Left cardiac atrium (tissue), 4 donors: ENCODE results near the gene OSBP2. TPM values are rescaled to one million over a fixed set of nuclear protein-coding genes. Genes with fewer than 3 reads are reported as not detected.

Source experiments
- ATAC-seq, 2 donors: fragments of 200-7000 bp; cut with Tn5 transposase; one replicate each; pipeline ENCODE4 v1.9.1; 2020; ENCODE audit warnings: mild to moderate bottlenecking in 2 of 2, moderate library complexity in 2 of 2
- DNase-seq: peaks from one replicate; pipeline ENCODE4 v3.0.0-alpha.2; 2020
- intact Hi-C, 2 donors: fragments of 100-400 bp; cut with DNase I; formaldehyde crosslinking; loops; one replicate each; pipeline versions ENCODE4 v1.14.1 to v1.15.1; 2022 to 2023
- total RNA-seq, 2 donors: library from RNA; stranded (reverse); fragmentation: NEBNext Ultra II Directional; extraction: Animal tissue kit (Norgen Biotek cat#: 25700); gene quantifications; one replicate each; pipeline ENCODE4 v1.2.1, GENCODE V29; 2021
- donor health status: DM: no; HTN: yes; CAD: no.
- donor health status: DM: no; HTN: yes; CAD: no; lungs with severe emphysema.
- donor health status: DM: yes; HTN: yes; CAD: no.
- donor health status: Dilated cardiomyopathy.

Gene OSBP2
- total RNA-seq, 2 donors from 2014 or later: 4.9 to 11.6 TPM

DNA sequence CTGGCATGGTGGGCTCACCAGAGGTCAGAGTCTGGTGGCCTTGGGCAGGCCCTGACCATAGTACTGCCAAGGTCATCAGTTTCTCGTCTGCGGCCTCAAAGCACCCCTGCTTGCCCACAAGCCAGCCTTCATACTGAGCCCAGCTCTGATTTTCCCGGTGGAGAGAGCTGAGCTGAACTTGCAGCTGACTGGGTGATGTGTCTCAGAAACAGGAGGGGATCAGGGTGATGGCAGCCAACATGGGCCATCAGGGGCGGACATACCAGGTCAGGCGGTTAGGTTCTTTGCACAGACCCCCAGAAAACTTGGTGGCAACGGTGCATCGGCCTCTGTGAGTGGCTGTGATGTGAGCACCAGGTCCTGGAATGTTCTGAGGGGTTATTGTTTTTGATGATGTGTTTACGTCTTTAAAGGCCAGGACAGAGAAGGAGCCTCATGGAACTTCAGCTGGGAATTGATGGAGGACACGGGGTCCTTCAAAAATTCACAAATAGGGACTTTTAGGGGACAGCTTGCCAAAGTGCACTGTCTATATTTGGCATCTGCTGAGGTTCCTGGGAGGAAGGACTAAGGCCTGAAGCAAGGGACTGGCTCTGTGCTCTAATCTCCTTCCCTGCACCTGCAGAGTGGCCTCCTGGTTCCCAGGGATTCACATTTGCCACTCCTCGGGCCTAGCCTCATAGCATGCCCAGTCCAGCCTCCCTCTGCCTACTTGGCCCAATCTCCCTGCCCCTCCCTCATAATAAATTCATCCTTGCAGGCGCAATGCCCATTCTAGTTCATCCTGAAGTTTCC lies 131.2 kb downstream of the OSBP2 start:
- DNase-seq: no peak

DNA sequence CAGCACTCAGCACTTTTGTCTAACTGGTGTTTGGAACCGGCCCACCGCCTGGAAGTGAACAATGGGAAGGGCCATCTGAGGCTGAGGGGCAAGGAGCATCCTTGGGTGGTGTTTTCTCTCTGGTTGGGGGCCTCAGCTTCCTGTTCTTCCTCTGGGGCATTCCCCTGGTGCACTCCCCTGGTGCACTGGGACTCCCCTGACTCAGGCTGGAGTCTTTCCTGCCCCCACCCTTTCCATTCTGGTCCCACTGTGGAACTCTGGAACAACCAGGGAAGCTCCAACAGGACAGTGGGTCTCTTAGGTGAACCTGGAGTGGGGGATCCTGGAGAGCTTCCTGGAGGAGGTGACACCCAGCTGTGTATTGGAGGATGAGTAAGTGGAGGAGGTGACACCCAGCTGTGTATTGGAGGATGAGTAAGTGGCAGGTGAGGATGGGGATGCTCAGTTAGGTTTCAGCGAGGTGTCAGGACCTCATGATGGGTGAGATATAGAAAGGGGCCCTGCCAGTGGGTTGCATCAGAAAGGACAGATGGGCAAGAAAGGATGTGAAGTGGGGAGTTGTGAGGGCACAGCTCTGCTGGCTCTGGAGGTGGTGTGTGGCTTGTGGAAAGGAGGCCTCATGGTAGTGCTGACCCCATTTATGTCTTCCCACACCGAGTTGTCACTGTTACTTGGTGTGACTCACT lies 132.1 kb downstream of the OSBP2 start:
- ATAC-seq (no peak), DNase-seq (no peak)
- intact Hi-C loops: no loop called here

More for the DNA sequence above, 131.2 kb downstream of the OSBP2 start:
- no peak for ATAC-seq
- intact Hi-C loops: no loop called here

DNA sequence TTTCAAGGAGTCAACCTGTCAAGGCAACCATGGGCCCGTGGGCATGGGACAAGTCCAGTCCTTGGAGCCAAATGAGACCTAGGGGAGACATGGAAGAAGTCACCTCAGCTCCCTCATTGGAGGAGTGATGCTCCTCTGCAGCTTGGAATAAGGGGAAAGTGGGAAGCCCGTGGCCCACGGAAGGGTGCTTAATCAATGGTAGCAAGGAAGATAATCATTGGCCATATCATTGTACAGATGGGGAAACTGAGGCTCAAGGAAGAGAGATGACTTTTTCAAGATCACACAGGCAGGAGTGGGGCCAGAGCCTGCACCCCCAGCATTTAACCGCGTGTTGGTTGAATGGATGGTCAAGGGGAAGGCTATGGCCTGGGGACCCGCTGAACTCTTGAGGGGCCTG lies 133.0 kb downstream of the OSBP2 start:
- DNase-seq (no peak), ATAC-seq (no peak)
- intact Hi-C loops: no loop called here

DNA sequence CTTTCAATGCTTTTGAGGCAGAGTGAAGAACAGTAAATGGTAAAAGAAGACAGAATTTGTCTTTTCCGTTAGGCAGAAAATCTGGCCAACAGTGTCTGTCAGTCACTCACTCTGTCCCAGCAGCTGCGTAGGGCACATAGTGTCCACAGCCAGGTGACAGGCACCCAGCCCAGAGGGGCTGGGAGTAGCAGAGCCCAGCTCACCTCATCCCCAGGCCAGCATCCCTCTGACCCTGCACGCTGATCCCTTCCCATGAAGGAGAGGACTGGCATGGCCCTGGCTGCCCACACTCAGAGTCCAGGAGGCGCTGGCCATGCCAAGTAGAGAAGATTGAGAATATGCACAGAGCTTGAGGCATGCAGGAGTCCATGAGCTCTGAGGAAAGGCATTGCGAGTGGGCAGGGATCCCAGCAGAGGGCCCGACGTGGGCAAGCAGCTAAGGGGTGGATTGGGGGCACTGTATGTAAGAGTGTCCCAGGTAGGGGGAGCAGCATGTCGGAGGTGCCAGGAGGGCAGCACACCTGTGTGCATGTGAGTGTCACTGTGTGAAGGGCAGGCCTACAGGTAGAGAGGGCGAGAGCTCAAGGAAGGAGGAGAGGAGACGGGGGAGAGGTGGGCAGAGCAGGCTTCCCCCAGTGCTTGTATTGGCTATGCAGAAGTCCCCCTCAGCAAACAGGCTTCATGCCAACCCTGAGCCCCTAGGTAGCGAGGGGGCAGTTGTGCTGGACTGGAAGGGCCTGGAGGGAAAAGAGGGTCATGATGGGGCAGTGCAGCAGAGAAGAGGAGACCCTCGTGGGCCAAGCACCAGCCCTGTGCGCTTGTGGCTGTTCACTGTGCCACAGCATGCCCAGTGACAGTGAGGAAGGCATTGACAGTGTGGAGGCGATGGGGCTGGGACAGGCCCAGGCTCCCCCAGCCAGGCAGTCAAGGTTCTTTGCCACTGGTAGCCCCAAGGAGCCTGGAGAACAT lies 133.8 kb downstream of the OSBP2 start:
- DNase-seq (no peak), ATAC-seq (no peak)
- intact Hi-C loops: no loop called here

DNA sequence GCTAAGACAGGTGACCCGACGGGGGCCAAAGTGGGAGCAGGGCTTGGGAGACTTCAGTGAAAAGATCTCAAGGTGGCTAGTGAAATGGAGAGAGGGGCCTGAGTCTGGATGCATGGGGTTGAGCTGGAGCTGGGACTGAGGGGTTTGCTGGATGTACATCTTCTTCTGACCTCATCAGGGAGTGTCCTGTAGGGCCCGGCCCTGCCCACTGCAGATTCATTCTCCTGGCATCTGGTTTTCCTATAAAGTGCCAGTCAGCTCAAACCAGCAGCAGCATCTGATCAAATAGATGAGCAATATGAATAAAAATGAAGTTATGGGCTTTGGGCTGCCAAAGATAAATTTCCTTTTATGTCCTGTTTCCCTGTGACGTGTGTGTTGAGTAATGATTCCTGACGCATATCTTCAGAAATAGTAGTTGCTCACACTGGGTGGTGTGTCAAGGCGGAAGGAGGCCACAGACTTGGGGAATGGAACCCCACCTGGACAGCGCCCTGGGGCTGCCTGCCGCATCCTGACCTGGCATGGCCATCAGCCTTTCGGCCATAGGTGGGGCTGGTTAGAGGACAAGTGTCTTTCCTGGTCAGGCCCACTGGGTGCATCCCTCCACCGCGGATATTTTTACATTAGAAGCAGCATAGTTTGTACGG lies 135.4 kb downstream of the OSBP2 start:
- intact Hi-C loops: no loop called here
- DNase-seq: no peak
- peak; percentile 12 to 78 for ATAC-seq

DNA sequence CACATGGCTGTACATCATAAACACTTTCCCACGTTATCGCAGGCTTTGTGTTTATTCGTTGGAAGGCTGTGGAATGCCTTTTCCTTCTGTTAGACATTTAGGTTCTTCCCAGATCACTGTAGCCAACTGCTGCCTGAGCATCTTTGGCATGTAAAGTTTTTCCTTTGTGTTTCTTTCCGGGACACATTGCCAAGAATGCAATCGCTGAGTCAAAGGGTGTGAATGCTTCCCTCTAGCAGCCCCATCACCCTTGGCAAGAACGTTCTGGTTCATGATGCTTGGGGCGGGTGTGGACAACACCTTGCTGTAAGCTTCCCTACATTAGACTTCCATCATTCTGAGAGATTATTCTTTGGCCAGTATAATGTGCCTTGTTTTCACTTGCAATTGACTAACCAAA lies 136.2 kb downstream of the OSBP2 start:
- DNase-seq (peak; percentile 54), ATAC-seq (peak in 1 of 2 donors; percentile 91)
- intact Hi-C loops: no loop called here

DNA sequence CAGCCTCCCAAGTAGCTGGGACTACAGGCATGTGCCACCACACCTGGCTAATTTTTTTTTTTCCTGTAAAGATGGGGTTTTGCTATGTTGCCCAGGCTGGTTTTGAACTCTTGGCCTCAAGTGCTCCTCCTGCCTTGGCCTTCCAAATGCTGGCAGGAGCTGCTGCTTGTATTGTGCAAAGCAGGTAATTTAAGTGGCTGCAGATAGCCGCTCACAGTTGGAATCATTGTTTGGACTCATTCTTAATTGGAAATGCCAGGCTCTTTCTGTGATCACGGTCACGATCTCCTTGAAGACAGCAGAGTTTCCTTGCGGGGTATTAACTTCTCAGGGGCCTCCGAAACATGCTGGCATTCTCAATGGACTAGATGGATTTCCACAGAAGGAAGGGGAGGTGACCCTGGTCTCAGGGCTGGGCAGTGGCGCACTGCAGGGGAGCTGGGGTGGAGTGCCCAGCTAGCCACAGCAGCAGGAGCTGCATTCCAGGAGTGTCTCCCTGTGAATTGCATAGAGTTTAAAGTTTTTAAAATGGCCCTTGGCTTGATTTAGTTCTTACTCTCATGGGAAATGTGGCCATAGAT lies 137.8 kb downstream of the OSBP2 start:
- DNase-seq: no peak
- intact Hi-C loops: no loop called here
- ATAC-seq: no peak

DNA sequence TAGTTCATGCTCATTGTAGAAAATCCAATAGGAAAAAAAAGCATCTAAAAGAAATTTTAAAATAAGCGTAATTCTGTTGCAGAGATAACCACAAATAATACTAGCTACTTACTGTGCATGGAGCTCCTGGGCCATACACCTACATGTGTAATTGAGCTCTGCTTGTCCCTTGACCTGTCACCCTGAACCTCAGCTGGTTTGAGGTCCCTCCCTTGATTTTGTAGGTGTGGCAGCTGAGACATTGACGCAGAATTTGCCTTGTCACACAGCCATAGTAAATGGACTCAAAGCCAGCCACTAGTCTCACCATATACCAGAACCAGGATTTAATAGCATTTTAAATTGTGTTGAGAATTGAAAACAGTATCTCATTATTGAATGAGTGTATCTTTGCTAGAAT lies 138.6 kb downstream of the OSBP2 start:
- intact Hi-C loops: no loop called here
- DNase-seq: no peak
- no peak for ATAC-seq

DNA sequence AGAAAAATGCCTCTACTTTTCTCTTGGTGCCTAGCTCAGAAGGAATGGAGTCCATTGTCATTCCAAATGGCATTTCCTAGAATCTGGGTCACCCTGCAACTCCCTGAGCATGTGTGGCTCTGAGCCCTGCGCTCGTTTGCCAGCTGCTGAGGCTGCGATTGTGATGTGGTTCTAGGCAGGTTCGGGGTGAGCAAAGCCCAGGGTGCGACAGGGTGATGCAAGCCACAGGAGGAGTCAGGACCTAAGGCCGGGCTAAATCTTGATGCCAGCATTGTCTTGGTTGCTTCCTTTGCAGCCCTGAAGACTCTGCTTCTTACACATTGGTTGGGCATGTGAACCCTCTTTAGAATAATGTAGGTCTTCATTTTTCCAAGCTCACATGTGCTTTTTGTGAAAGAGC lies 142.9 kb downstream of the OSBP2 start:
- intact Hi-C loops: no loop called here
- DNase-seq (no peak), ATAC-seq (no peak)

DNA sequence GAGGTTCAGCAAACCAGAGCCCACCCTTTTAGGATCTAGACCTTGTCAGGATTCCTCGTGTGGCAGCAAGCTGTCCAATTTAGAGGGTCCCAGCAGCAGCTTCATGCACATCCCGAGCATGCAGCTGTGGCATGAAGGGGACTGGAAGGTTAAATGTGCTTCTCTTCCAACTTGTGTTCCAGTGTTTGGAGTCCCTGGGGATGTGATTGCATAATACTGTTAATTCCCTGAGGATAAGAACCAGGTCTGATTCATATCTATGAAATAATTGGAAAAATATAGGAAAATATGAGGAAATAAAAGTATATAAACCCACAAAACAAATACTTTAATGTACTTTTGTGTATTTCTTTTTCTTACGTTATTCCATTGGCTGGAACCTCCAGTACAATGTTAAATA lies 143.4 kb downstream of the OSBP2 start:
- DNase-seq (no peak), ATAC-seq (no peak)
- intact Hi-C loops: no loop called here

DNA sequence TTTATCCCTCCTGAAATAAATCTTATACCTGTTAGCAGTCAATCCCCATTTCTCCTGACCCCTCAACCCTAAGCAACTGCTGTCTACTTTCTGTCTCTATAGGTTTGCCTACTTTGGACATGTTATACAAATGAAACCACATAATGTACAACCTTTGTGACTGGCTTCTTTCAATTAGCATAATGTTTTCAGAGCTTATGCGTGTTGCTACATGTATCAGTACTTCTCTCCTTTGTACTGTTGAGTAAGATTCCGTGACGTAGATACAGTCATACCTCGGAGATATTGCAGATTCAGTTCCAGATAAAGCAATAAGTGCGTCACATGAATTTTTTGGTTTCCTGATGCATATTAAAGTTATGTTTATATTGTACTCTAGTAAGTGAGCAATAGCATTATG lies 146.6 kb downstream of the OSBP2 start:
- DNase-seq: no peak
- intact Hi-C loops: no loop called here
- no peak for ATAC-seq

DNA sequence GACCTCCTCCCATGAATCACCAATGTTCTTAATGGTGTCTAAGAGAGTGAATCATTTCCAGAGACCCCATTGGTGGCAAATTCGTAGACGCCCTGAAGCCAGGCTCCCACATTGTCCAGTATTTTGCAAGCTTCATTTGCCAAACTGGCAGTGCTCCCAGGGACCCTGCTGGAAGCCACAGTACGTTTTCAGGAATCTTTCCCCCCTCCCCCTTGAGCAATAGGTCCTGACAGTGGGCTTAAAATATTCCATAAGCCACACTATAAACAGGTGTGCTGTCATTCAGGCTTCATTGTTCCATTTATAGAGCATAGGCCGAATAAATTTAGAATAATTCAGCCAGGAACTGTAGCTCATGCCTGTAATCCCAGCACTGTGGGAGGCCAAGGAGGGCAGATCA lies 148.6 kb downstream of the OSBP2 start:
- DNase-seq (no peak), ATAC-seq (no peak)
- intact Hi-C loops: no loop called here

DNA sequence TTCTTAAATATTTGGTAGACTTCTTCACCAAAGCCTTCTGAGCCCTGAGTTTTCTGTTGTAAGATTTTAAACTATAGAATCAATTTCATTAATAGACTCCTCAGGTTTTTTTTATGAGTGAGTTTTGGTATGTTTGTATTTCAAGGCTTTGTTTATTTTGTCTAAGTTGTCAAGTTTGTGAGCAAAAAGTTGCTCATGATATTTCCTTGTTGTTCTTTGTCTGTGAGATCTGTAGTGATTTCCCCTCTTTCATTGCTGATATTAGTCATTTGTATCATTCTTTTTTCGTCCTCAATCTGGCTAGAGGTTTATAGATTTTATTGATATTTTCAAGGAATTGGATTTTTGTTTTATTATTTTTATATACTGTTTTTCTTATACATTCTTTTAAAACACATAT lies 152.9 kb downstream of the OSBP2 start:
- DNase-seq: no peak
- intact Hi-C loops: no loop called here
- no peak for ATAC-seq

DNA sequence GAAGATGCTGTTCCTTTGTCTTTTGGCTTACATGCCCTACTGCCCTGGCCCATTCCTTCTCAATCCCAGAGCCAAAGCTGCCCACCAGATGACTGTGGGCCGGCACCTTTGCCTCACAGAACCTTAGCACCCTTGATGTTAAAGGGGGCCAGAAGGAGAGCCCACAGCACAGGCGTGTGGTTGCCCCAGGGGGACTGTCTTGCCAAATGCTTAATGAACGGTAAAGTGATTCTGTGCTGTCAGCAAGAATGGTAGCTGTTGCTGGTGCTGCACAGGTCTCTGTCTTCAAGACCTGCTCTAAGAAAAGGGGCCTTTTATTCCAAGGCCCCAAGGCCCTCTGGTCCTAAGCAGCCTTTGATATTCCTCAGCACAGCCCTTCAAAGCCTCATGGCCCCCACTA lies 160.6 kb downstream of the OSBP2 start:
- intact Hi-C loops: no loop called here
- ATAC-seq: no peak
- no peak for DNase-seq

DNA sequence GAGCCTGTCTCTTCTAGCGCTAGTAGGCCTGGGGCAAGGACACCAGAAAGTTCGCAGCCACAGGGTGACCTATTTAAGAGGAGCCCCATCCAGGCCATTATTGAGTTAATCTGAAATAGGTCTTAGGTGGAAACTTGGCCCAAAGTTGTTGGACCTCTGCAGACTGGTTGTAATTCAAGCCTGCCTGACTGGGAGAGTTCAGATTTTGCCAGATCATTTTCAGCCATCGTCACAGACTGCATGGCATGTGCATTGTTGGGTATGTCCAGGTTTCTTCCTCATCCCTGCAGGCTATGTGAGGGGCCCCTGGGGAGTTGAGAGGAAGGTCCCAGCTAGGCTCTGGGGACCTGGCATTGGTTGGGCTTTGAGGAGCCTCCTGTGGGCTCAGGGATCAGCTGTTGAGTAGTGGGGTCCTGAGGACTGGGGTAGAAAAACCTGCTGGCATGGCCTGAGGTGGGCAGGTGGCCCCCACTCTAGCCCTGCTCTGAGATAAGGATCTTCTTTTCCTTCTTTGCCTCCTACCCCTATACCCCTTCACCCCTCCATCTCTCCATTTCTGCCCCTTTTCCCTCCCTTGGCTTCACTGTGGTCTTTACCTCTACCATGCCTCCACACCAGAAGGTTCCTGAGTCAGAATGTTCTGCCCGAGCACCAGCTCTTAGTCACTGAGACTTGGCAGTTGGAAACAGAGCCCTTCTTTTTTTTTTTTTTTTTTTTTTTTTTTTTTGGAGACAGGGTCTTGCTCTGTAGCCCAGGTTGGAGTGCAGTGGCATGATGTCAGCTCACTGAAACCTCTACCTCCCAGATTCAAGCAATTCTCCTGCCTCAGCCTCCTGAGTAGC lies 161.2 kb downstream of the OSBP2 start:
- DNase-seq (no peak), ATAC-seq (no peak)
- intact Hi-C loops: no loop called here

DNA sequence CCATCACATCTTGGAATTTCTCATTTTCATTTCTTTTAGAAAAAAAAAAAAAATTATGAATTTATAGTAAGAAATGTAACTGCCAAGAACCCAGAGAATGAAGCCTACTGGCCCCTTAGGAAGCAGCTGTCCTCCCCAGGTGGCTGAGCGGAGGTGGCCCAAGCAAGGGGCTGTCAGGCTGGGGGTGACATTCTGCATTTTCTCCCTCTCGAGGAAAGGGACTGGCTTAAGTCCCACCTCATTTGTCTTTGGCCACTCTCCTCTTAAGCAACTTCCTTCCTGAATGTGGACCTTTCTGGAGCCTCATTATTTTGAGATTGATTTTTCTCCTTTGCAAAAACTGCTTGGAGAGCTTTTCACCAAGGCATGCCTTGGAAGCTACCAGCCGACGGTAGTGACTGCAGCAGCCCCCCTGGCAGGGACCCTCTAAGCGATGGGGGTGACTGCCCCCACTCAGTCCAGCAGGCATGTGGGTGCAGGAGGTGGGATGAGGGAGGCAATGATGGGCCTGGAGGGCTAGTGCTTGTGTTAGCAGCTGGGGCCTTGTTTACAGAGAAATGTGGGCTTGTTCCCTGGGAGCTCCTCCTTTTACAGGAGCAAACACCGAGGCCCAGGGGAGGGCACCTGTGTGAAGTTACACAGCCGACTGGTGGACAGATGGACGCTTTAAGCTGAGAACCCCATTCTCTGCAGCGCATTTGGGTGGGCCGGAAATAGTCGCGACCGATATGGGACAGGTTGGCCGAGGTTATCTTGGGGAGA lies 162.2 kb downstream of the OSBP2 start:
- DNase-seq (no peak), ATAC-seq (no peak)
- intact Hi-C loops: no loop called here

DNA sequence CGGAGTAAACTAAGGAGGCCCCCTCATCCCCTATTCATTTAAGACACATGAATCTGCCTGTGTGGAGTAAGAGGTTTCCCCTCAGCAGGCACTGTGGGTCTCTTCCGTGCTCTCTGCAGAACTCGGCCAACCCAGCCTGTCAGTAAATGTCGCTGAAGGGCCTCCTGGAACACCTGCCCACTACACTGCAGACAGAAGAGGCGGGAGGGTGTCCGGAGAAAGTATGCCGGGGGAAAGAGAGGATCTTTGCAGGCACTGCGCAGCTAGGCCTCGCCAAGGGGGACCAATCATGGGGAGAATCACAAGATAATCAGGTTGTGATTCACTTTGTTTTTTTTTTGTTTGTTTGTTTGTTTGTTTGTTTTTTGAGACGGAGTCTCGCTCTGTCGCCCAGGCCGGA lies 163.1 kb downstream of the OSBP2 start:
- no peak for ATAC-seq
- no peak for DNase-seq
- intact Hi-C loops: no loop called here
